BJ (cell line): ENCODE measurements around the gene SHB. TPM values are rescaled to one million over a fixed set of nuclear protein-coding genes. Genes with fewer than 3 reads are reported as not detected.

ENCODE experiments used
- CTCF ChIA-PET: fragments of 350-600 bp; formaldehyde crosslinking; extraction: SDS; loops from one replicate; lab custom pipeline; 2021; ENCODE audit warnings: antibody characterized with exemption, inconsistent platforms; lab: Yijun Ruan, JAX
- POLR2A ChIA-PET: fragments of 300-600 bp; sonication (Branson Sonifier 250); formaldehyde crosslinking; extraction: SDS; loops from one replicate; lab custom pipeline; 2021; ENCODE audit warnings: antibody characterized with exemption; lab: Charles Lee
- DNase-seq: peaks from one replicate; pipeline ENCODE4 v3.0.0-alpha.2; 2011; ENCODE audit warnings: low read depth
- H3K27me3 ChIP-seq: 2 replicates; pipeline ENCODE4 v1.6.0; 2011; ENCODE audit warnings: low read length; ENCODE audit not compliant: control insufficient read depth, insufficient read depth
- H3K36me3 ChIP-seq: 2 replicates; pipeline ENCODE4 v1.5.1; 2011; ENCODE audit warnings: low read length; ENCODE audit not compliant: control insufficient read depth, insufficient read depth
- H3K4me3 ChIP-seq: 2 replicates; pipeline ENCODE4 v1.5.1; 2011; ENCODE audit warnings: low read depth, mild to moderate bottlenecking, control low read depth, low read length
- polyA plus RNA-seq: library from polyadenylated mRNA; depleted of rRNA; stranded (reverse); fragments of >200 nt; gene quantifications from 2 replicates; pipeline ENCODE4 v1.2.3, GENCODE V29; 2011
- TF ChIP-seq, protein P1 (sequence below): IDR thresholded peaks from 2 replicates; pipeline ENCODE4 v1.5.1; 2011; ENCODE audit warnings: low read depth, mild to moderate bottlenecking, control low read depth, inconsistent platforms, low read length, moderate library complexity; ENCODE audit not compliant: insufficient read depth

The SHB gene
- polyA plus RNA-seq, 1 experiment: 18.6 TPM

DNA sequence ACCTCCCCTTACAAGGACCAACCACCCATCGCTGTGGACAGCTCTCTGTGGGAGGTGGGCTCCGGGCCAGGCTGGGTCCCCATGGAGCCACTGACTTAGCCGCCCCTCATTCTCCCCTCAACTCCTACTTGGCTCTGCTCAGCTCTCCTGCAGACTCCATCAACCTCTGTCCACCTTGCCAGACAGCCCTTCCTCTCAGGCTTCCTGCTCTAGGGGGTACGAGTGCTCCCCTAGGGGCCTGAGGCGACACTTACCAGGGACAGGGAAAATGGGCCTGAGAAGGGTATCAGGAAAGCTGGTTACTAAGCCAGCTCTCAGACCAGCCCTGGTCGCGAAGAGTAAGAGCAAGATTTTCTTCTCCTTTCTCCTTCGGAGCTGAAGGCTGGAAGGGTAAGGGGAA lies 43.9 kb downstream of the SHB start:
- TF ChIP-seq, protein P1, sequence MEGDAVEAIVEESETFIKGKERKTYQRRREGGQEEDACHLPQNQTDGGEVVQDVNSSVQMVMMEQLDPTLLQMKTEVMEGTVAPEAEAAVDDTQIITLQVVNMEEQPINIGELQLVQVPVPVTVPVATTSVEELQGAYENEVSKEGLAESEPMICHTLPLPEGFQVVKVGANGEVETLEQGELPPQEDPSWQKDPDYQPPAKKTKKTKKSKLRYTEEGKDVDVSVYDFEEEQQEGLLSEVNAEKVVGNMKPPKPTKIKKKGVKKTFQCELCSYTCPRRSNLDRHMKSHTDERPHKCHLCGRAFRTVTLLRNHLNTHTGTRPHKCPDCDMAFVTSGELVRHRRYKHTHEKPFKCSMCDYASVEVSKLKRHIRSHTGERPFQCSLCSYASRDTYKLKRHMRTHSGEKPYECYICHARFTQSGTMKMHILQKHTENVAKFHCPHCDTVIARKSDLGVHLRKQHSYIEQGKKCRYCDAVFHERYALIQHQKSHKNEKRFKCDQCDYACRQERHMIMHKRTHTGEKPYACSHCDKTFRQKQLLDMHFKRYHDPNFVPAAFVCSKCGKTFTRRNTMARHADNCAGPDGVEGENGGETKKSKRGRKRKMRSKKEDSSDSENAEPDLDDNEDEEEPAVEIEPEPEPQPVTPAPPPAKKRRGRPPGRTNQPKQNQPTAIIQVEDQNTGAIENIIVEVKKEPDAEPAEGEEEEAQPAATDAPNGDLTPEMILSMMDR: no peak
- H3K27me3 ChIP-seq: no peaks in the 10 kb centered on the region
- no peak for DNase-seq
- no peaks in the 10 kb centered on the region; the same call in 1 of the 2 replicates for H3K36me3 ChIP-seq
- CTCF ChIA-PET: interaction anchor here (1.6 to 3.4 kb wide), 4 partner anchors 9 to 111 kb away, joined by 3 to 21 read pairs (median 10); no protein-coding TSS in a partner anchor
- POLR2A ChIA-PET: no interaction called here
- H3K4me3 ChIP-seq: no peak overlapping the region

DNA sequence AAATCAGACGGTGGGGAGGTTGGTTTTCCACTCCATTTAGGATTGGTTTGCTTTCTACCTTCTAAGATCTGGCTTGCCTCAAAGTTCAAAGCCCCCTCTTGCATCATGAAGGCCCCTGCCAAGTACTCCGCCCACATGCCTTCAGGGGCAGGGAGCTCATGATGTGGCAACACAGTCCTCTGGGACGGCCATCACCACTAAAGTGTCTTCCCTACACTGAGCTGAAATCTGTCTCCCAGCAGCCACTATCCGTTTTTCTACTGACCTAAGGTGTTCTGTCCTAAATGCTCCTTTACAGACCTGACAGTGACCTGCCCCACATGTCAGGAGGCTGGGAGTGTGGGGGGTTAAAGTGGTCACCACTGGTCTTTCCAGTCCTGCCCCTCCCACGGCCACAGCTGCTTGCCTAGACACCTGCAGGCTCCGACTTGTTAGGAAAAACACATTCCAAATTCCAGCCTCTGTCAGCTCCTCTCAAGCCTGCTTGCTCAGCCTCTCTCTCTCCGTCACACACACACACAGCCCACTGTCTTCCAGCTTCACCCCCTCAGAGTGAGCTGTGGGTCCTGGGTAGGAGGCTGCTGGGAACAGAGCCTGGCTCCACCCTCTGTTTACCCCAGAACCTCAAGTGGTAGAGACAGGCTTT lies 44.9 kb downstream of the SHB start:
- no peak overlapping the region for H3K4me3 ChIP-seq
- CTCF ChIA-PET: interaction anchor here (0.8 to 1.2 kb wide), 3 partner anchors 24 to 63 kb away, joined by 3 to 5 read pairs (median 4); partner anchors contain the start of gene SHB

DNA sequence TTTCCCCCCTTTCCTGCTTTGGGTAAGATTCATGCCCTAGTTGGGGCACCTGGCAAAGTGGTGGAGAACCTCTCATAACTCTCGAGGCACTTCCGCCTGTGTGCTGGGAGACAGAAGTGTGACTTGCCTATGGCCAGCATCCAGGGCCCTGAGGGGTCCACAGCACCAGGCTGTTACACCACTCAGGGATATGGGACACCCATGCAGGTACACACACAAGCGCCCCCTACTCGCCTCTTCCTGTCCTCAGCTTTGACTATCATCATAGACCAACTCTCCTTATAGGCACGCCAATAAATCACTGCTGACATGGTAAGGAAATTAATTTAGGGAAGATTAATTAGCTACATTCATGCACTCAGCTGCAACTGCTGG lies 45.4 kb downstream of the SHB start:
- TF ChIP-seq, protein P1: no peak
- H3K36me3 ChIP-seq: no peaks in the 10 kb centered on the region; the same call in 1 of the 2 replicates
- no peak for DNase-seq
- H3K27me3 ChIP-seq: no peaks in the 10 kb centered on the region
- POLR2A ChIA-PET: no interaction called here
- CTCF ChIA-PET: interaction anchor here (0.8 to 1.6 kb wide), 4 partner anchors 25 to 110 kb away, joined by 3 to 5 read pairs (median 4); partner anchors contain the start of gene SHB
- H3K4me3 ChIP-seq: no peak overlapping the region

More for the DNA sequence above, 44.9 kb downstream of the SHB start:
- Histone ChIP-seq H3K27me3 (no peaks in the 10 kb centered on the region), H3K36me3 (no peaks in the 10 kb centered on the region; the same call in 1 of the 2 replicates)
- POLR2A ChIA-PET: no interaction called here
- DNase-seq: no peak
- TF ChIP-seq, protein P1: no peak

DNA sequence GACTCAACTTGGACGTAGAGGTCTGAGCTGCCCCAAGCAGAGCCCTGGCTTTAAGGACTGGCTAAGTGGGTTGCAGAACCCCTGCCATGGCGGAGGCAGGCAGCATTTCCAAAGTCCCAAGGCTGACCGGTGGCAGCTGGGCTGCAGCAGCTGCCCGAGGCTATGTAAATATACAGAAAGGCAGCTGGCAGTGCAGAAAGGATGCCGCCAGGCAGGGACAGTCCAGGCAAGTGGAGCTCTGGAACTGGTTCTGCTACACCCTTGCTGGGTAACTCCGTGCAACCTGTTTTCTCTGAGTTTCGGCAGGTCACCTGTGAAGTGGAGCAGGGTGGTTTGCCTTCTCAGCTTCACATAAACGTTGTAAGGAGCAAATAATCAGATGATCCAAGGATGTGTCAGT lies 46.0 kb downstream of the SHB start:
- ChIA-PET POLR2A (no interaction called here), CTCF (interaction anchor here (0.9 to 1.6 kb wide), 2 partner anchors 37 to 109 kb away, joined by 3 to 5 read pairs; no protein-coding TSS in a partner anchor)
- TF ChIP-seq, protein P1: no peak
- no peak for DNase-seq
- Histone ChIP-seq H3K36me3 (no peaks in the 10 kb centered on the region; the same call in 1 of the 2 replicates), H3K4me3 (no peak overlapping the region), H3K27me3 (no peaks in the 10 kb centered on the region)

DNA sequence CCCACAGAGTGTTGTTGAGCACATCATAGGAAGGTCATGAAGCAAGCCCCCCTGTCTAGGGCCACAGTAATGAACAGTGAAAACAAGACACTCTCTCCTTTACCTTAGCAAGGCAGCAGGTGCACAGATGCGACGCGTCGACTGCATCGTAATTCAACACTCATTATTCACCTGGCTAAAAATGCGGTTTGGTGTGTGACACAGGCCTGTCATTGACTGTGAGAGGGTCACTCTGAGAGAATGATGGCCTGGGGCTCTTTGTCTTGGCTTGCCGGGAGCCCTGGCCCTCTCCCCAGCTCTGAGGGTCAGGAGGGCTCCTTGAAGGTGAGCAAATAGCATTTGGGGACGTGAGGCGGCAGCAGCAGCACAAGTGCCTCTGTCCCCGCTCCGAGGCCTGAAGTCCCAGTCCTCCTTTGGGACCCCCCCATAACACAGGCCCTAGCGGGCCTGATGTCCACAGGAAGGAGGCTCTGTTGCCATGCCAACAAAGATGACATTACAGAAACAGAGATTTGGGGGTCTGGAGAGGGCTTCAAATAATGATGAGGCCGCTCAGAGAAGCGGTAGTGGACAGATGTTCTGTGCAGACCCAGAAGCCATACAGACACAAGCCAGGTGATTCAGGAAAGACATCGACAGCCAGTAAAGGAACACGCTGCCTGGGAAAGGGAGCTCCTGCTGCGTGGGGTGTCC lies 46.7 kb downstream of the SHB start:
- CTCF ChIA-PET: interaction anchor here (0.9 to 1.6 kb wide), 2 partner anchors 37 to 109 kb away, joined by 3 to 5 read pairs; no protein-coding TSS in a partner anchor
- POLR2A ChIA-PET: no interaction called here
- no peak for DNase-seq
- Histone ChIP-seq H3K4me3 (no peak overlapping the region), H3K27me3 (no peaks in the 10 kb centered on the region), H3K36me3 (no peaks in the 10 kb centered on the region; the same call in 1 of the 2 replicates)
- TF ChIP-seq, protein P1: no peak
